Ovary (tissue), 9 donors: ENCODE measurements around the gene TRAPPC2L. TPM values are rescaled to one million over a fixed set of nuclear protein-coding genes. Genes with fewer than 3 reads are reported as not detected.

Experiments
- DNase-seq, 5 donors: peaks; one replicate each; pipeline ENCODE4 v3.0.0-alpha.2; 2019 to 2020
- H3K27ac ChIP-seq, 2 donors: fragments of 200-600 bp; one replicate each; pipeline versions ENCODE4 v1.5.1 to v1.8.0; 2019 to 2022
- H3K27me3 ChIP-seq: fragments of 200-600 bp; one replicate; pipeline ENCODE4 v1.8.0; 2022
- H3K36me3 ChIP-seq: fragments of 200-600 bp; sonication (generic); one replicate; pipeline ENCODE4 v1.5.1; 2019
- H3K4me1 ChIP-seq: one replicate; pipeline ENCODE4 v1.8.1; 2013; ENCODE audit warnings: mild to moderate bottlenecking, moderate library complexity; ENCODE audit not compliant: insufficient read depth
- H3K4me3 ChIP-seq: fragments of 200-600 bp; sonication (generic); one replicate; pipeline ENCODE4 v1.5.1; 2017
- H3K9me3 ChIP-seq, 2 donors: fragments of 200-600 bp in 1 of 2; sonication (generic) in 1 of 2; one replicate each; pipeline versions ENCODE4 v1.5.1 to v1.8.1; 2013 to 2019; ENCODE audit warnings: mild to moderate bottlenecking in 1 of 2, moderate library complexity in 1 of 2
- CTCF ChIP-seq, 3 donors: fragments of 450-650 bp in 2 of 3; fragments of 200-600 bp in 1 of 3; IDR thresholded peaks; one replicate each; pipeline versions ENCODE4 v1.5.1 to v1.8.0; 2016 to 2022; ENCODE audit warnings: antibody characterized with exemption in 3 of 3, mild to moderate bottlenecking in 1 of 3
- EP300 ChIP-seq: sonication (generic); formaldehyde crosslinking; IDR thresholded peaks from one replicate; pipeline ENCODE4 v1.6.1; 2017; ENCODE audit warnings: antibody characterized with exemption
- POLR2A ChIP-seq: fragments of 450-650 bp; IDR thresholded peaks from one replicate; pipeline ENCODE4 v1.6.1; 2017; ENCODE audit warnings: antibody characterized with exemption, mild to moderate bottlenecking, moderate library complexity
- WGBS, 3 donors: extraction: QIAGEN DNeasy Blood & Tissue Kit in 1 of 3; methylation state at CpG; one replicate each; pipeline versions ENCODE4 v1.1.5 to v1.1.7; 2013 to 2017; 5-methylcytosine and 5-hydroxymethylcytosine counted together
- intact Hi-C, 4 donors: fragments of 100-400 bp; cut with DNase I; formaldehyde crosslinking; loops; one replicate each; pipeline versions ENCODE4 v1.11.0 to v1.15.1; 2022 to 2023
- polyA plus RNA-seq, 2 donors: library from polyadenylated mRNA; stranded (reverse); fragments of 200-250 nt in 1 of 2; fragments of 350-450 nt in 1 of 2; fragmentation: Illumina TruSeq in 1 of 2; extraction: RNeasy Lipid Tissue Mini Kit (QIAGEN cat#74804) in 1 of 2; gene quantifications; one replicate each; pipeline ENCODE4 v1.2.3, GENCODE V29; 2013 to 2014
- total RNA-seq, 7 donors: library from RNA; depleted of rRNA in 2 of 7; stranded (reverse); fragments of >200 nt in 2 of 7; fragmentation: NEBNext Ultra II Directional in 3 of 7; extraction: Animal tissue kit (Norgen Biotek cat#: 25700) in 3 of 7; gene quantifications; one replicate each; pipeline versions ENCODE4 v1.1.0 to v1.2.4, GENCODE V29; 2016 to 2023
- donor health status: DM: no; HTN: no; CAD: no; lungs with moderate emphysema.
- donor health status: DM: no; HTN: no; CAD: no.
- donor health status: Bipolar disorder and iron deficiency.
- donor health status: DM: yes; HTN: yes; CAD: no.
- donor health status: DM: no; HTN: no; CAD: no.
- donor health status: DM: yes; HTN: yes; CAD: no.

The TRAPPC2L gene
- total and polyA plus RNA-seq, 9 donors: 37.2 to 101 (median 58.6) TPM

- WGBS, 3 donors: 59 to 67% (median 62%) methylated on average over 24 of the region's 24 CpGs
- no peak for DNase-seq
- H3K4me3 ChIP-seq: no peak overlapping the region
- no peaks in the 10 kb centered on the region for H3K27me3 ChIP-seq
- TF ChIP-seq POLR2A: no peak
- TF ChIP-seq EP300: no peak
- no peak for TF ChIP-seq CTCF (IDR thresholded peaks at IDR 0.05)
- intact Hi-C loops: loop anchor here in 1 of 4 donors (10.0 kb wide), 1 partner anchor 123 kb away; no protein-coding TSS in a partner anchor
- H3K9me3 ChIP-seq: no peaks in the 10 kb centered on the region
- H3K36me3 ChIP-seq: no peaks in the 10 kb centered on the region
- peaks cover 1% of the 10 kb centered on the region for H3K4me1 ChIP-seq
- H3K27ac ChIP-seq: no peak overlapping the region
These were observed 10.8 kb downstream of the TRAPPC2L start for GRCh38 chr16:88867581-88868246.

GRCh38 chr16:88868974-88869672 is 12.2 kb downstream of the TRAPPC2L start:
- H3K27ac ChIP-seq: no peak overlapping the region
- no peak for TF ChIP-seq EP300
- no peak overlapping the region for H3K4me3 ChIP-seq
- no peaks in the 10 kb centered on the region for H3K36me3 ChIP-seq
- H3K27me3 ChIP-seq: no peaks in the 10 kb centered on the region
- peaks cover 1% of the 10 kb centered on the region for H3K4me1 ChIP-seq
- 77 to 82% (median 81%) methylated on average over 23 to 27 of the region's 27 CpGs for WGBS, 3 donors
- DNase-seq: no peak
- no peaks in the 10 kb centered on the region for H3K9me3 ChIP-seq
- intact Hi-C loops: loop anchor here in 1 of 4 donors (10.0 kb wide), 1 partner anchor 124 kb away; no protein-coding TSS in a partner anchor

GRCh38 chr16:88869673-88869980 is 12.7 kb downstream of the TRAPPC2L start:
- H3K27ac ChIP-seq: no peak overlapping the region
- no peaks in the 10 kb centered on the region for H3K27me3 ChIP-seq
- intact Hi-C loops: loop anchor here in 1 of 4 donors (10.0 kb wide), 1 partner anchor 125 kb away; no protein-coding TSS in a partner anchor
- H3K9me3 ChIP-seq: no peaks in the 10 kb centered on the region
- no peaks in the 10 kb centered on the region for H3K36me3 ChIP-seq
- DNase-seq: no peak
- peaks cover 1% of the 10 kb centered on the region for H3K4me1 ChIP-seq
- WGBS, 3 donors: 78 to 84% (median 84%) methylated on average over 6 to 9 of the region's 9 CpGs
- H3K4me3 ChIP-seq: no peak overlapping the region
- TF ChIP-seq POLR2A (no peak), EP300 (no peak), CTCF (IDR thresholded peaks at IDR 0.05) (no peak)

- DNase-seq: no peak
- TF ChIP-seq EP300: no peak
- no peak for TF ChIP-seq CTCF (IDR thresholded peaks at IDR 0.05)
- no peak for TF ChIP-seq POLR2A
- WGBS, 3 donors: 48 to 52% (median 50%) methylated on average over 36 to 37 of the region's 37 CpGs
- H3K27me3 ChIP-seq: no peaks in the 10 kb centered on the region
- H3K27ac ChIP-seq: no peak overlapping the region
- intact Hi-C loops: no loop called here
- no peaks in the 10 kb centered on the region for H3K36me3 ChIP-seq
- H3K9me3 ChIP-seq: no peaks in the 10 kb centered on the region
- H3K4me1 ChIP-seq: peaks cover 1% of the 10 kb centered on the region
- no peak overlapping the region for H3K4me3 ChIP-seq
These were observed 13.9 kb downstream of the TRAPPC2L start for GRCh38 chr16:88870608-88871348.
